ENCODE measurements around the gene KCNT1.

GRCh38 chr9:135840539-135840938 is 138.6 kb downstream of the KCNT1 start:
- TF ChIP-seq POLR2A (IDR thresholded peaks at IDR 0.05) (no peak), CTCF (IDR thresholded peaks at IDR 0.05) (no peak)
